GM23338 (cell line): ENCODE results near the gene RCAN3. TPM values are rescaled to one million over a fixed set of nuclear protein-coding genes. Genes with fewer than 3 reads are reported as not detected.

Source experiments
- ATAC-seq: fragments of 200-7000 bp; cut with Tn5 transposase; 3 replicates; pipeline ENCODE4 v1.9.1; 2020
- DNase-seq: peaks from one replicate; pipeline ENCODE4 v3.0.0-alpha.2; 2015; ENCODE audit warnings: low spot score
- H2AFZ ChIP-seq: fragments of 200-600 bp; sonication (generic); 2 replicates; pipeline ENCODE4 v1.8.0; 2016; ENCODE audit warnings: antibody characterized with exemption, mild to moderate bottlenecking, moderate library complexity
- H3F3A ChIP-seq: fragments of 200-600 bp; sonication (generic); replicated peaks from 2 replicates; pipeline ENCODE4 v1.8.0; 2017; ENCODE audit warnings: antibody characterized with exemption, mixed run types, low read depth
- H3K27ac ChIP-seq: fragments of 200-600 bp; sonication (generic); 2 replicates; pipeline ENCODE4 v1.6.1; 2016; ENCODE audit warnings: low read depth
- H3K27me3 ChIP-seq: fragments of 200-600 bp; sonication (generic); 2 replicates; pipeline ENCODE4 v1.8.0; 2016; ENCODE audit warnings: mild to moderate bottlenecking, mixed run types, moderate library complexity; ENCODE audit not compliant: insufficient read depth
- H3K36me3 ChIP-seq: fragments of 200-600 bp; sonication (generic); 2 replicates; pipeline ENCODE4 v1.8.0; 2016; ENCODE audit warnings: mild to moderate bottlenecking; ENCODE audit not compliant: insufficient read depth
- H3K4me1 ChIP-seq: fragments of 200-600 bp; sonication (generic); 2 replicates; pipeline ENCODE4 v1.8.0; 2016; ENCODE audit warnings: mild to moderate bottlenecking, moderate library complexity; ENCODE audit not compliant: insufficient read depth
- H3K4me2 ChIP-seq: fragments of 200-600 bp; sonication (generic); 2 replicates; pipeline ENCODE4 v1.7.1; 2017; ENCODE audit warnings: mixed run types
- H3K4me3 ChIP-seq: fragments of 200-600 bp; sonication (generic); 2 replicates; pipeline ENCODE4 v1.6.1; 2016; ENCODE audit warnings: mixed run types
- H3K79me2 ChIP-seq: fragments of 200-600 bp; sonication (generic); replicated peaks from 2 replicates; pipeline ENCODE4 v1.8.0; 2017; ENCODE audit warnings: mild to moderate bottlenecking; ENCODE audit not compliant: insufficient read depth
- H3K9me2 ChIP-seq: fragments of 200-600 bp; sonication (generic); 2 replicates; pipeline ENCODE4 v1.8.0; 2017; ENCODE audit not compliant: insufficient read depth
- H4K20me1 ChIP-seq: fragments of 200-600 bp; sonication (generic); replicated peaks from 2 replicates; pipeline ENCODE4 v1.8.0; 2017; ENCODE audit warnings: mild to moderate bottlenecking; ENCODE audit not compliant: insufficient read depth
- H3K27ac Mint-ChIP-seq: 2 replicates; pipeline ENCODE4 v1.8.0; 2020; ENCODE audit warnings: inconsistent platforms, mild to moderate bottlenecking, moderate library complexity, mixed read lengths
- H3K27me3 Mint-ChIP-seq: 3 replicates; pipeline ENCODE4 v1.8.0; 2022; ENCODE audit warnings: low read depth, mild to moderate bottlenecking, moderate library complexity, mixed read lengths, inconsistent platforms; ENCODE audit not compliant: insufficient read depth, poor library complexity
- H3K36me3 Mint-ChIP-seq: 3 replicates; pipeline ENCODE4 v1.8.0; 2021; ENCODE audit warnings: low read depth, mild to moderate bottlenecking, inconsistent platforms, moderate library complexity, mixed read lengths
- H3K4me1 Mint-ChIP-seq: 3 replicates; pipeline ENCODE4 v1.8.0; 2020; ENCODE audit warnings: mild to moderate bottlenecking, inconsistent platforms, mixed read lengths
- H3K4me3 Mint-ChIP-seq: 3 replicates; pipeline ENCODE4 v1.8.0; 2021; ENCODE audit warnings: moderate library complexity, mild to moderate bottlenecking, inconsistent platforms, mixed read lengths
- H3K9me3 Mint-ChIP-seq: 3 replicates; pipeline ENCODE4 v1.8.0; 2020; ENCODE audit warnings: moderate library complexity, mild to moderate bottlenecking, inconsistent platforms, mixed read lengths
- EZH2 ChIP-seq: fragments of 200-600 bp; sonication (generic); IDR thresholded peaks from one replicate; pipeline ENCODE4 v1.8.0; 2017; ENCODE audit warnings: antibody characterized with exemption, mild to moderate bottlenecking, low read depth; ENCODE audit not compliant: unreplicated experiment
- EZH2phosphoT487 ChIP-seq: fragments of 200-600 bp; sonication (generic); IDR thresholded peaks from one replicate; pipeline ENCODE4 v1.8.1; 2018; ENCODE audit warnings: antibody characterized with exemption; ENCODE audit not compliant: unreplicated experiment
- POLR2AphosphoS5 ChIP-seq: IDR thresholded peaks from 2 replicates; pipeline ENCODE4 v1.6.1; 2016; ENCODE audit warnings: antibody characterized with exemption, low read depth
- STAT1 ChIP-seq: IDR thresholded peaks from one replicate; pipeline ENCODE4 v1.6.1; 2016; ENCODE audit warnings: antibody characterized with exemption; ENCODE audit not compliant: unreplicated experiment
- ZNF114 ChIP-seq: fragments of 250-450 bp; sonication (Bioruptor Pico); IDR thresholded peaks from 2 replicates; pipeline ENCODE4 v1.5.0; 2020; ENCODE audit warnings: mild to moderate bottlenecking, moderate library complexity
- polyA plus RNA-seq: library from polyadenylated mRNA; unstranded; fragments of >200 nt; fragmentation: Nextera tagmentation; extraction: Ambion mirVana; gene quantifications from 2 replicates; pipeline ENCODE4 v1.2.1, GENCODE V29; 2016
- total RNA-seq: library from RNA; depleted of rRNA; stranded (reverse); fragments of >200 nt; shearing (Covaris generic); gene quantifications from 2 replicates; pipeline ENCODE4 v1.2.3, GENCODE V29; 2014
- TF ChIP-seq, protein P1 (sequence below): fragments of 250-450 bp; sonication (Bioruptor Pico); IDR thresholded peaks from 2 replicates; pipeline ENCODE4 v1.5.0; 2020; ENCODE audit warnings: mild to moderate bottlenecking, moderate library complexity
- TF ChIP-seq, protein P2 (sequence below): IDR thresholded peaks from 2 replicates; pipeline ENCODE4 v1.6.1; 2016; ENCODE audit warnings: antibody characterized with exemption

The RCAN3 gene
- total and polyA plus RNA-seq, 2 experiments from 2014 or later, result 8.9 to 11.2 TPM

DNA sequence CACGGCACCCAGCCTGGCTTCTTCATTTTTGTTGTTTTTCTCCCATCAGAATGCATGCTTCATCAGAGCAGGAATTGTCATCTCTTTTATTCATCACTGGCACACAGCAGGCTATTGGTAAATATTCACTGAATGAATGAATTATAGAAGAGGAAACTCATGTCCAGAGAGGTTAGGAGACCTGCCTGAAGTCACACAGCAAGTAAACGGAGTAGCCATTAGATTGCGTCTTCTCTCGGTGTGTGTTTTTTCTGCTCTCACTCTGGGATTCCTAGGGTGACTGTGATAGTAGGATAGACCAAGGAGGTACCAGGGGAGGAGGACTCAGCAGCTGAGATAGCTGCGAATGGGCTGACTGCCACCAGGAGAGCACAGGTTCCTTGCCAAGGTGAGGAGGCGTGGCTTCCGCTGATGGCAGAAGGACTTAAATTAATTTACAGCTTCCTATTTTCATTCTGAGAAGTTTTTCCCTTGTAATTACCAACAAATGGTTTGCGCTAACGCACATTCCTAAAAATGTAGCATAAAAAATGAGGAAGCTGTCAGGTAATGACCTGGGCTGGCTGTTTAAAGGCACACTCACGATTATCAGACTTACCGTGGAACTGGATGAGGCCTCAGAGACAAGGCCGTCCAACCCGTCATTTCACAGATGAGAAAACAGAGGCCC lies 48.8 kb downstream of the RCAN3 start (continued):
- TF ChIP-seq, protein P1, sequence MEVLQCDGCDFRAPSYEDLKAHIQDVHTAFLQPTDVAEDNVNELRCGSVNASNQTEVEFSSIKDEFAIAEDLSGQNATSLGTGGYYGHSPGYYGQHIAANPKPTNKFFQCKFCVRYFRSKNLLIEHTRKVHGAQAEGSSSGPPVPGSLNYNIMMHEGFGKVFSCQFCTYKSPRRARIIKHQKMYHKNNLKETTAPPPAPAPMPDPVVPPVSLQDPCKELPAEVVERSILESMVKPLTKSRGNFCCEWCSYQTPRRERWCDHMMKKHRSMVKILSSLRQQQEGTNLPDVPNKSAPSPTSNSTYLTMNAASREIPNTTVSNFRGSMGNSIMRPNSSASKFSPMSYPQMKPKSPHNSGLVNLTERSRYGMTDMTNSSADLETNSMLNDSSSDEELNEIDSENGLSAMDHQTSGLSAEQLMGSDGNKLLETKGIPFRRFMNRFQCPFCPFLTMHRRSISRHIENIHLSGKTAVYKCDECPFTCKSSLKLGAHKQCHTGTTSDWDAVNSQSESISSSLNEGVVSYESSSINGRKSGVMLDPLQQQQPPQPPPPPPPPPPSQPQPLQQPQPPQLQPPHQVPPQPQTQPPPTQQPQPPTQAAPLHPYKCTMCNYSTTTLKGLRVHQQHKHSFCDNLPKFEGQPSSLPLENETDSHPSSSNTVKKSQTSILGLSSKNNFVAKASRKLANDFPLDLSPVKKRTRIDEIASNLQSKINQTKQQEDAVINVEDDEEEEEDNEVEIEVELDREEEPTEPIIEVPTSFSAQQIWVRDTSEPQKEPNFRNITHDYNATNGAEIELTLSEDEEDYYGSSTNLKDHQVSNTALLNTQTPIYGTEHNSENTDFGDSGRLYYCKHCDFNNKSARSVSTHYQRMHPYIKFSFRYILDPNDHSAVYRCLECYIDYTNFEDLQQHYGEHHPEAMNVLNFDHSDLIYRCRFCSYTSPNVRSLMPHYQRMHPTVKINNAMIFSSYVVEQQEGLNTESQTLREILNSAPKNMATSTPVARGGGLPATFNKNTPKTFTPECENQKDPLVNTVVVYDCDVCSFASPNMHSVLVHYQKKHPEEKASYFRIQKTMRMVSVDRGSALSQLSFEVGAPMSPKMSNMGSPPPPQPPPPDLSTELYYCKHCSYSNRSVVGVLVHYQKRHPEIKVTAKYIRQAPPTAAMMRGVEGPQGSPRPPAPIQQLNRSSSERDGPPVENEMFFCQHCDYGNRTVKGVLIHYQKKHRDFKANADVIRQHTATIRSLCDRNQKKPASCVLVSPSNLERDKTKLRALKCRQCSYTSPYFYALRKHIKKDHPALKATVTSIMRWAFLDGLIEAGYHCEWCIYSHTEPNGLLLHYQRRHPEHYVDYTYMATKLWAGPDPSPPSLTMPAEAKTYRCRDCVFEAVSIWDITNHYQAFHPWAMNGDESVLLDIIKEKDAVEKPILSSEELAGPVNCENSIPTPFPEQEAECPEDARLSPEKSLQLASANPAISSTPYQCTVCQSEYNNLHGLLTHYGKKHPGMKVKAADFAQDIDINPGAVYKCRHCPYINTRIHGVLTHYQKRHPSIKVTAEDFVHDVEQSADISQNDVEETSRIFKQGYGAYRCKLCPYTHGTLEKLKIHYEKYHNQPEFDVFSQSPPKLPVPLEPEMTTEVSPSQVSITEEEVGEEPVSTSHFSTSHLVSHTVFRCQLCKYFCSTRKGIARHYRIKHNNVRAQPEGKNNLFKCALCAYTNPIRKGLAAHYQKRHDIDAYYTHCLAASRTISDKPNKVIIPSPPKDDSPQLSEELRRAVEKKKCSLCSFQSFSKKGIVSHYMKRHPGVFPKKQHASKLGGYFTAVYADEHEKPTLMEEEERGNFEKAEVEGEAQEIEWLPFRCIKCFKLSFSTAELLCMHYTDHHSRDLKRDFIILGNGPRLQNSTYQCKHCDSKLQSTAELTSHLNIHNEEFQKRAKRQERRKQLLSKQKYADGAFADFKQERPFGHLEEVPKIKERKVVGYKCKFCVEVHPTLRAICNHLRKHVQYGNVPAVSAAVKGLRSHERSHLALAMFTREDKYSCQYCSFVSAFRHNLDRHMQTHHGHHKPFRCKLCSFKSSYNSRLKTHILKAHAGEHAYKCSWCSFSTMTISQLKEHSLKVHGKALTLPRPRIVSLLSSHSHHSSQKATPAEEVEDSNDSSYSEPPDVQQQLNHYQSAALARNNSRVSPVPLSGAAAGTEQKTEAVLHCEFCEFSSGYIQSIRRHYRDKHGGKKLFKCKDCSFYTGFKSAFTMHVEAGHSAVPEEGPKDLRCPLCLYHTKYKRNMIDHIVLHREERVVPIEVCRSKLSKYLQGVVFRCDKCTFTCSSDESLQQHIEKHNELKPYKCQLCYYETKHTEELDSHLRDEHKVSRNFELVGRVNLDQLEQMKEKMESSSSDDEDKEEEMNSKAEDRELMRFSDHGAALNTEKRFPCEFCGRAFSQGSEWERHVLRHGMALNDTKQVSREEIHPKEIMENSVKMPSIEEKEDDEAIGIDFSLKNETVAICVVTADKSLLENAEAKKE (CRISPR knock-in tag), result no peak
- TF ChIP-seq STAT1 (no peak), POLR2AphosphoS5 (no peak)

DNA sequence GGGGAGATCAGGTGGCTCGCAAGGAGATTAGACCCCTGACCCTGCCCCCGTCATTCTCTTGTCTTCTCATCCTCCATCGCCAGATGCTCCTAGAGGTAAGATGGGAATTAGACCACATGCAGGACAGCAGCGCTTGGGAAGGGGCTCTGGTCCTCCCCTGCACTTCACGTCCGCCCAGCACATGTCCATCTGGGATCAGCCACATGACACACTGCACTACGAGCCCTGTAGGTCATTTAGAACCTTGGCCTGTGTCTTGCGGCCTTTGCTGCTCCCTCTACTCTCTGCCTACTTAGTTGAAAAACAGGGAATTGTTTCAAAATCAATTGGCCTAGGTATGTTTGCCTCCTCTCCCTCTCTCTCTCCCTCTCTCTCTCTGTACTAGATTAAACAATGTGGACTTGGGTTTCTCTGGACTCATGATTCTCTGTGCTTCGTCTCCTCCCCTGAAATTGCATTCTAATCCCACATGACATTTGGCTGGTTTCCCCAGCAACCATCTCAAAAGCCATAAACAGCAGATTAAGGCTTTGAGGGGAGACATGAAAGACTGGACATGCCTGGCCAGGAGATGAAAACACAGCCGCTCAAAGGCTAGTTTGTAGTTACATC lies 49.4 kb downstream of the RCAN3 start:
- Mint-ChIP-seq H3K27me3 (peaks cover 16% of the 10 kb centered on the region), H3K27ac (no peak overlapping the region), H3K36me3 (no peaks in the 10 kb centered on the region), H3K9me3 (no peaks in the 10 kb centered on the region), H3K4me3 (no peak overlapping the region), H3K4me1 (peaks cover 9% of the 10 kb centered on the region)
- Histone ChIP-seq H3K4me3 (no peak overlapping the region), H2AFZ (peak overlapping the region; percentile 97), H3K36me3 (no peaks in the 10 kb centered on the region), H3K27me3 (peaks cover 29% of the 10 kb centered on the region), H4K20me1 (no peaks in the 10 kb centered on the region), H3F3A (no peaks in the 10 kb centered on the region), H3K27ac (no peak overlapping the region), H3K79me2 (no peaks in the 10 kb centered on the region), H3K4me2 (peak overlapping the region; percentile 16; the same call in 1 of the 2 replicates), H3K4me1 (peaks cover 7% of the 10 kb centered on the region; the same call in 1 of the 2 replicates), H3K9me2 (no peaks in the 10 kb centered on the region)
- no peak for ATAC-seq
- peak; percentile 29 for DNase-seq
- TF ChIP-seq EZH2 (no peak), EZH2phosphoT487 (no peak), STAT1 (no peak), ZNF114 (CRISPR knock-in tag) (no peak)
- TF ChIP-seq, protein P1 (CRISPR knock-in tag), result no peak
- TF ChIP-seq, protein P2, sequence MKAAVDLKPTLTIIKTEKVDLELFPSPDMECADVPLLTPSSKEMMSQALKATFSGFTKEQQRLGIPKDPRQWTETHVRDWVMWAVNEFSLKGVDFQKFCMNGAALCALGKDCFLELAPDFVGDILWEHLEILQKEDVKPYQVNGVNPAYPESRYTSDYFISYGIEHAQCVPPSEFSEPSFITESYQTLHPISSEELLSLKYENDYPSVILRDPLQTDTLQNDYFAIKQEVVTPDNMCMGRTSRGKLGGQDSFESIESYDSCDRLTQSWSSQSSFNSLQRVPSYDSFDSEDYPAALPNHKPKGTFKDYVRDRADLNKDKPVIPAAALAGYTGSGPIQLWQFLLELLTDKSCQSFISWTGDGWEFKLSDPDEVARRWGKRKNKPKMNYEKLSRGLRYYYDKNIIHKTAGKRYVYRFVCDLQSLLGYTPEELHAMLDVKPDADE, result no peak
